Mesendoderm (in vitro differentiated cells): ENCODE measurements around the gene GRM8.

Source experiments
- DNase-seq: peaks from one replicate; pipeline ENCODE4 v3.0.0; 2013
- H2AK5ac ChIP-seq: 2 replicates; pipeline ENCODE4 v1.6.1; 2013; ENCODE audit warnings: low read length, inconsistent platforms
- H2BK120ac ChIP-seq: 2 replicates; pipeline ENCODE4 v1.6.1; 2013; ENCODE audit warnings: low read depth, mild to moderate bottlenecking, low read length, moderate library complexity, mixed read lengths
- H2BK15ac ChIP-seq: replicated peaks from 2 replicates; pipeline ENCODE4 v1.6.1; 2013; ENCODE audit warnings: low read depth, mild to moderate bottlenecking, moderate library complexity
- H2BK5ac ChIP-seq: 2 replicates; pipeline ENCODE4 v1.6.1; 2013; ENCODE audit warnings: low read length, inconsistent platforms
- H3K18ac ChIP-seq: 2 replicates; pipeline ENCODE4 v1.6.1; 2013; ENCODE audit warnings: mild to moderate bottlenecking, low read length, mixed read lengths
- H3K23ac ChIP-seq: one replicate; pipeline ENCODE4 v1.6.1; 2013; ENCODE audit warnings: low read length
- H3K27ac ChIP-seq: 2 replicates; pipeline ENCODE4 v1.5.1; 2013; ENCODE audit warnings: low read depth, mild to moderate bottlenecking, inconsistent platforms, low read length, moderate library complexity
- H3K27me3 ChIP-seq: 2 replicates; pipeline ENCODE4 v1.6.1; 2013; ENCODE audit warnings: low read length, control low read depth, mild to moderate bottlenecking, inconsistent platforms; ENCODE audit not compliant: insufficient read depth, poor library complexity
- H3K36me3 ChIP-seq: 2 replicates; pipeline ENCODE4 v1.6.1; 2013; ENCODE audit warnings: low read length, inconsistent platforms; ENCODE audit not compliant: control insufficient read depth, insufficient read depth
- H3K4ac ChIP-seq: one replicate; pipeline ENCODE4 v1.6.1; 2013; ENCODE audit warnings: low read depth, mild to moderate bottlenecking, low read length, moderate library complexity
- H3K4me1 ChIP-seq: 2 replicates; pipeline ENCODE4 v1.6.1; 2013; ENCODE audit warnings: low read depth, low read length, inconsistent platforms; ENCODE audit not compliant: control insufficient read depth
- H3K4me2 ChIP-seq: 2 replicates; pipeline ENCODE4 v1.6.1; 2013; ENCODE audit warnings: low read length
- H3K4me3 ChIP-seq: 2 replicates; pipeline ENCODE4 v1.5.1; 2013; ENCODE audit warnings: mild to moderate bottlenecking, low read length
- H3K56ac ChIP-seq: one replicate; pipeline ENCODE4 v1.6.1; 2013; ENCODE audit warnings: low read length
- H3K79me1 ChIP-seq: 2 replicates; pipeline ENCODE4 v1.6.1; 2013; ENCODE audit warnings: low read length, inconsistent platforms
- H3K79me2 ChIP-seq: 2 replicates; pipeline ENCODE4 v1.6.1; 2013; ENCODE audit warnings: mild to moderate bottlenecking, low read length; ENCODE audit not compliant: control insufficient read depth, insufficient read depth
- H3K9ac ChIP-seq: 2 replicates; pipeline ENCODE4 v1.6.1; 2013; ENCODE audit warnings: low read length, inconsistent platforms
- H4K5ac ChIP-seq: one replicate; pipeline ENCODE4 v1.6.1; 2013; ENCODE audit warnings: low read length
- H4K8ac ChIP-seq: one replicate; pipeline ENCODE4 v1.6.1; 2013; ENCODE audit warnings: low read depth, mild to moderate bottlenecking, control low read depth, low read length, moderate library complexity
- WGBS: extraction: QIAGEN DNeasy Blood & Tissue Kit; methylation state at CpG from one replicate; pipeline ENCODE4 v1.1.7; 2013; ENCODE audit warnings: low lambda C conversion rate, missing lambda C conversion rate; ENCODE audit not compliant: insufficient coverage; ENCODE audit errors: extremely low coverage; 5-methylcytosine and 5-hydroxymethylcytosine counted together

Gene GRM8

GRCh38 chr7:126637538-126637937 lies 615.2 kb downstream of the GRM8 start:
- no peak for DNase-seq
- no peaks in the 10 kb centered on the region for H3K79me2 ChIP-seq
- no peaks in the 10 kb centered on the region for H3K79me1 ChIP-seq
- no peak overlapping the region for H2BK15ac ChIP-seq
- no peak overlapping the region for H4K8ac ChIP-seq
- H3K36me3 ChIP-seq, result no peaks in the 10 kb centered on the region
- no peak overlapping the region for H3K27ac ChIP-seq
- no peak overlapping the region for H3K9ac ChIP-seq
- no peak overlapping the region for H3K4me3 ChIP-seq
- H3K56ac ChIP-seq, result no peak overlapping the region
- WGBS, result no CpG with 5 or more reads among the region's 4 CpGs
- no peaks in the 10 kb centered on the region for H3K4me1 ChIP-seq
- no peak overlapping the region for H3K23ac ChIP-seq
- H3K4ac ChIP-seq, result no peak overlapping the region
- H3K18ac ChIP-seq, result no peak overlapping the region
- H2AK5ac ChIP-seq, result no peak overlapping the region
- H4K5ac ChIP-seq, result no peak overlapping the region
- H2BK120ac ChIP-seq, result no peak overlapping the region
- no peak overlapping the region for H3K4me2 ChIP-seq
- H2BK5ac ChIP-seq, result no peak overlapping the region
- H3K27me3 ChIP-seq, result no peaks in the 10 kb centered on the region

DNA sequence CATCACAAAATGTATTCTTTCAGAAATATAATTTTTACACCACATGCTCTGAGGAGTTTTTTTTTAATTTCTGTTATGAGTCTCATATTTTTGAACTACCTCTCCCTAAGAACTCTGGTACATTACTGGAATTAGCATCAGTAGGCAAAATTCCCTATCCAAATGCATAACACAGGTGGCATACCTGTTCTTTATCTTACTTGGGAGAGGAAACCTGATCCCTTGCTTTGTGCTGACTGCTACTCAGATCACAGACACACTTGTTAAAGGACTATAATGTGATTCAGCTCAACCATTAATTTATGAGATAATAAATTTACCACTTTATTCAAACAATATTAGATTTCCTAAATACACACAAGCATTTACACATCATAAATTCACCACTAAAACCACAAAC lies 617.2 kb downstream of the GRM8 start:
- Histone ChIP-seq H3K79me2 (no peaks in the 10 kb centered on the region), H4K8ac (no peak overlapping the region), H3K79me1 (no peaks in the 10 kb centered on the region), H3K4me2 (no peak overlapping the region), H3K23ac (no peak overlapping the region), H3K36me3 (no peaks in the 10 kb centered on the region), H2BK15ac (no peak overlapping the region), H3K9ac (no peak overlapping the region), H2AK5ac (no peak overlapping the region), H3K27ac (no peak overlapping the region), H3K4me3 (no peak overlapping the region), H3K56ac (no peak overlapping the region), H4K5ac (no peak overlapping the region), H2BK5ac (no peak overlapping the region), H2BK120ac (no peak overlapping the region), H3K4me1 (no peaks in the 10 kb centered on the region), H3K4ac (no peak overlapping the region), H3K18ac (no peak overlapping the region), H3K27me3 (no peaks in the 10 kb centered on the region)
- no peak for DNase-seq

- H3K23ac ChIP-seq, result no peak overlapping the region
- H3K4ac ChIP-seq, result no peak overlapping the region
- H3K4me3 ChIP-seq, result no peak overlapping the region
- no peaks in the 10 kb centered on the region for H3K36me3 ChIP-seq
- H3K56ac ChIP-seq, result no peak overlapping the region
- H4K5ac ChIP-seq, result no peak overlapping the region
- H3K4me2 ChIP-seq, result no peak overlapping the region
- no peak overlapping the region for H3K18ac ChIP-seq
- H3K9ac ChIP-seq, result no peak overlapping the region
- H2BK120ac ChIP-seq, result no peak overlapping the region
- H2BK15ac ChIP-seq, result no peak overlapping the region
- H3K79me2 ChIP-seq, result no peaks in the 10 kb centered on the region
- no peaks in the 10 kb centered on the region for H3K79me1 ChIP-seq
- H3K27me3 ChIP-seq, result no peaks in the 10 kb centered on the region
- H2BK5ac ChIP-seq, result no peak overlapping the region
- H2AK5ac ChIP-seq, result no peak overlapping the region
- no peak overlapping the region for H3K27ac ChIP-seq
- H3K4me1 ChIP-seq, result no peaks in the 10 kb centered on the region
- DNase-seq, result peak; percentile 77
- no CpG with 5 or more reads among the region's 7 CpGs for WGBS
- H4K8ac ChIP-seq, result no peak overlapping the region
These were observed 644.4 kb downstream of the GRM8 start for GRCh38 chr7:126608339-126608776.

- Histone ChIP-seq H3K4me1 (no peaks in the 10 kb centered on the region), H3K27me3 (no peaks in the 10 kb centered on the region), H3K56ac (no peak overlapping the region), H3K4me2 (no peak overlapping the region), H3K9ac (no peak overlapping the region), H3K79me1 (no peaks in the 10 kb centered on the region), H2BK5ac (no peak overlapping the region), H4K5ac (no peak overlapping the region), H2BK120ac (no peak overlapping the region), H3K4me3 (no peak overlapping the region), H3K18ac (no peak overlapping the region), H3K79me2 (no peaks in the 10 kb centered on the region), H2BK15ac (no peak overlapping the region), H3K4ac (no peak overlapping the region), H3K36me3 (no peaks in the 10 kb centered on the region), H4K8ac (no peak overlapping the region), H3K23ac (no peak overlapping the region), H3K27ac (no peak overlapping the region), H2AK5ac (no peak overlapping the region)
- no CpG with 5 or more reads among the region's 3 CpGs for WGBS
- no peak for DNase-seq
These were observed 646.4 kb downstream of the GRM8 start for GRCh38 chr7:126606331-126606730.

GRCh38 chr7:126605553-126605952 lies 647.2 kb downstream of the GRM8 start:
- no CpG with 5 or more reads among the region's 2 CpGs for WGBS
- no peak overlapping the region for H2BK120ac ChIP-seq

DNA sequence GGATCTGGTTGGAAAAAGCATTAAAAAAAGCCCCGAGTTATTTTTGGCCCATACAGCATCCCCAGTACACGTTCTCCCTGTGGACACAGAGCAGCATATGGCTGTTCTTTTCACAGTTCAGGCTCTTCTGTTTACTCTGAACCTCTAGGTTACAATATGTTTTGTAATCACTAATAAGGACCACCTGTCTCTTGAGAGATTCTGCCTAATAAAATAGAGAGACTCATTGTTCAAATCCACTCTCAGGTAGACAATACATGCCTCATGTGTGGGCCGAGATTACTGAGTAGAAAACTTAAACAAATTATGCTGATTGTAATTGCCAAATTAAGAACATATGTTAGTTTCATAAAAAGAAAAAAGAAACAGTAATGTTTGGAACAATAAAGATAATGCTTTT lies 647.7 kb downstream of the GRM8 start:
- Histone ChIP-seq H3K18ac (no peak overlapping the region), H2BK120ac (no peak overlapping the region), H3K4me1 (no peaks in the 10 kb centered on the region), H3K9ac (no peak overlapping the region), H3K79me2 (no peaks in the 10 kb centered on the region), H3K27me3 (no peaks in the 10 kb centered on the region), H4K5ac (no peak overlapping the region), H3K79me1 (no peaks in the 10 kb centered on the region), H2BK15ac (no peak overlapping the region), H3K36me3 (no peaks in the 10 kb centered on the region), H3K56ac (no peak overlapping the region), H3K27ac (no peak overlapping the region), H3K4ac (no peak overlapping the region), H3K4me2 (no peak overlapping the region), H2AK5ac (no peak overlapping the region), H3K23ac (no peak overlapping the region), H2BK5ac (no peak overlapping the region), H4K8ac (no peak overlapping the region), H3K4me3 (no peak overlapping the region)
- WGBS, result no CpG with 5 or more reads among the region's 3 CpGs
- no peak for DNase-seq

More at GRCh38 chr7:126605553-126605952, 647.2 kb downstream of the GRM8 start:
- H3K27me3 ChIP-seq, result no peaks in the 10 kb centered on the region
- no peak overlapping the region for H3K4me2 ChIP-seq
- no peak overlapping the region for H3K9ac ChIP-seq
- no peak overlapping the region for H3K4me3 ChIP-seq
- H2BK15ac ChIP-seq, result no peak overlapping the region
- no peak overlapping the region for H2AK5ac ChIP-seq
- H4K5ac ChIP-seq, result no peak overlapping the region
- no peak overlapping the region for H3K18ac ChIP-seq
- no peaks in the 10 kb centered on the region for H3K36me3 ChIP-seq
- no peak overlapping the region for H2BK5ac ChIP-seq
- H3K27ac ChIP-seq, result no peak overlapping the region
- H3K23ac ChIP-seq, result no peak overlapping the region
- no peak overlapping the region for H3K56ac ChIP-seq
- no peaks in the 10 kb centered on the region for H3K79me2 ChIP-seq
- H3K79me1 ChIP-seq, result no peaks in the 10 kb centered on the region
- H3K4ac ChIP-seq, result no peak overlapping the region
- no peak for DNase-seq
- no peak overlapping the region for H4K8ac ChIP-seq
- no peaks in the 10 kb centered on the region for H3K4me1 ChIP-seq
